Fibroblast of lung (primary cell): Measurements from ENCODE around the gene FAM110A. TPM values are rescaled to one million over a fixed set of nuclear protein-coding genes. Genes with fewer than 3 reads are reported as not detected.

Experiments
- DNase-seq, 2 donors: peaks; one replicate each; pipeline versions ENCODE4 v3.0.0 to v3.0.0-alpha.2; 2010; ENCODE audit warnings: low read depth in 2 of 2
- H2AFZ ChIP-seq: 2 replicates; pipeline ENCODE4 v1.5.1; 2012; ENCODE audit warnings: low read length, control low read depth, inconsistent platforms
- H3K27ac ChIP-seq: 2 replicates; pipeline ENCODE4 v1.5.1; 2011; ENCODE audit warnings: low read length, control low read depth; ENCODE audit not compliant: insufficient read depth
- H3K27me3 ChIP-seq: 2 replicates; pipeline ENCODE4 v1.5.1; 2011; ENCODE audit warnings: mild to moderate bottlenecking, low read length; ENCODE audit not compliant: control insufficient read depth, insufficient read depth
- H3K36me3 ChIP-seq: 2 replicates; pipeline ENCODE4 v1.5.1; 2011; ENCODE audit warnings: low read length; ENCODE audit not compliant: control insufficient read depth, insufficient read depth
- H3K4me1 ChIP-seq: 2 replicates; pipeline ENCODE4 v1.5.1; 2011; ENCODE audit warnings: low read length; ENCODE audit not compliant: control insufficient read depth, insufficient read depth; ENCODE audit errors: extremely low read depth
- H3K4me2 ChIP-seq: 2 replicates; pipeline ENCODE4 v1.5.1; 2011; ENCODE audit warnings: low read length, control low read depth; ENCODE audit not compliant: insufficient read depth; ENCODE audit errors: extremely low read depth
- H3K4me3 ChIP-seq, 4 experiments: fragments of 200-600 bp in 1 of 4; sonication (generic) in 1 of 4; replicated peaks in 1 of 4; 2 replicates each; pipeline ENCODE4 v1.5.1; 2011 to 2016; ENCODE audit warnings: low read length in 4 of 4, low read depth in 3 of 4, mild to moderate bottlenecking in 3 of 4, control low read depth in 2 of 4, inconsistent platforms in 1 of 4, mixed read lengths in 1 of 4; ENCODE audit not compliant: insufficient read depth in 1 of 4; ENCODE audit errors: control extremely low read depth in 1 of 4
- H3K79me2 ChIP-seq: 2 replicates; pipeline ENCODE4 v1.5.1; 2012; ENCODE audit warnings: mild to moderate bottlenecking, low read length, inconsistent platforms; ENCODE audit not compliant: control insufficient read depth, insufficient read depth
- H3K9ac ChIP-seq: 2 replicates; pipeline ENCODE4 v1.5.1; 2011; ENCODE audit warnings: mild to moderate bottlenecking, low read length, control low read depth; ENCODE audit not compliant: insufficient read depth
- H3K9me3 ChIP-seq: 2 replicates; pipeline ENCODE4 v1.5.1; 2012; ENCODE audit warnings: low read depth, low read length; ENCODE audit not compliant: control insufficient read depth, insufficient read depth
- H4K20me1 ChIP-seq: 2 replicates; pipeline ENCODE4 v1.5.1; 2011; ENCODE audit warnings: low read length; ENCODE audit not compliant: control insufficient read depth, insufficient read depth; ENCODE audit errors: extremely low read depth
- CTCF ChIP-seq, 2 donors: IDR thresholded peaks in 1 of 2; conservative IDR thresholded peaks in 1 of 2; 1 replicate in 1 of 2; 2 replicates in 1 of 2; pipeline ENCODE4 v1.5.1; 2011 to 2012; ENCODE audit warnings: low read length in 2 of 2, control low read depth in 1 of 2, inconsistent platforms in 1 of 2, low read depth in 1 of 2, mild to moderate bottlenecking in 1 of 2
- EZH2 ChIP-seq: IDR thresholded peaks from 2 replicates; pipeline ENCODE4 v1.5.1; 2012; ENCODE audit warnings: low read length, control low read depth, mild to moderate bottlenecking; ENCODE audit errors: missing control alignments
- polyA plus RNA-seq, 2 donors: library from polyadenylated mRNA; depleted of rRNA in 1 of 2; stranded (reverse) in 1 of 2; unstranded in 1 of 2; fragments of >200 nt; gene quantifications; 2 replicates each; pipeline ENCODE4 v1.2.1, GENCODE V29; 2011 to 2012; ENCODE audit warnings: missing spikeins in 1 of 2
- total RNA-seq: library from RNA; depleted of rRNA; stranded (reverse); fragments of >200 nt; gene quantifications from 2 replicates; pipeline ENCODE4 v1.2.1, GENCODE V29; 2014

The FAM110A gene
- total and polyA plus RNA-seq, 2 donors (not counting 1 experiment from before 2014, with no cell fraction given) = 1.5 to 1.8 TPM

GRCh38 chr20:856361-856775 lies 22.9 kb downstream of the FAM110A start:
- H3K79me2 ChIP-seq = no peaks in the 10 kb centered on the region
- DNase-seq = peak; percentile 51 to 85
- no peaks in the 10 kb centered on the region for H3K27me3 ChIP-seq
- no peak overlapping the region for H2AFZ ChIP-seq
- H3K9me3 ChIP-seq = no peaks in the 10 kb centered on the region
- no peaks in the 10 kb centered on the region for H4K20me1 ChIP-seq
- no peak overlapping the region for H3K4me2 ChIP-seq
- no peaks in the 10 kb centered on the region for H3K36me3 ChIP-seq
- H3K27ac ChIP-seq = no peak overlapping the region
- H3K4me1 ChIP-seq = peaks cover 5% of the 10 kb centered on the region
- no peak overlapping the region for H3K9ac ChIP-seq
- no peak for TF ChIP-seq CTCF (conservative IDR thresholded peaks at IDR 0.05 in 1 of 2, IDR thresholded peaks at IDR 0.05 in 1 of 2; ENCODE audit: low read depth in 1 of 2, low read length in 2 of 2)
- TF ChIP-seq EZH2 = no peak
- H3K4me3 ChIP-seq = no peak overlapping the region

- H3K36me3 ChIP-seq = no peaks in the 10 kb centered on the region
- H4K20me1 ChIP-seq = no peaks in the 10 kb centered on the region
- no peaks in the 10 kb centered on the region for H3K27me3 ChIP-seq
- H3K27ac ChIP-seq = no peak overlapping the region
- no peaks in the 10 kb centered on the region for H3K9me3 ChIP-seq
- H3K4me3 ChIP-seq = no peak overlapping the region
- TF ChIP-seq EZH2 = no peak
- no peak for TF ChIP-seq CTCF (conservative IDR thresholded peaks at IDR 0.05 in 1 of 2, IDR thresholded peaks at IDR 0.05 in 1 of 2; ENCODE audit: low read depth in 1 of 2, low read length in 2 of 2)
- H3K9ac ChIP-seq = no peak overlapping the region
- H3K79me2 ChIP-seq = no peaks in the 10 kb centered on the region
- no peak for DNase-seq
- peaks cover 5% of the 10 kb centered on the region for H3K4me1 ChIP-seq
- no peak overlapping the region for H3K4me2 ChIP-seq
- H2AFZ ChIP-seq = no peak overlapping the region
These were observed 24.5 kb downstream of the FAM110A start for GRCh38 chr20:858011-858410.

GRCh38 chr20:859751-860231 lies 26.3 kb downstream of the FAM110A start:
- TF ChIP-seq CTCF (conservative IDR thresholded peaks at IDR 0.05 in 1 of 2, IDR thresholded peaks at IDR 0.05 in 1 of 2; ENCODE audit: low read depth in 1 of 2, low read length in 2 of 2) (no peak), EZH2 (no peak)
- H3K27ac ChIP-seq = no peak overlapping the region
- H3K4me2 ChIP-seq = no peak overlapping the region
- H3K36me3 ChIP-seq = no peaks in the 10 kb centered on the region
- H2AFZ ChIP-seq = no peak overlapping the region
- no peak overlapping the region for H3K4me3 ChIP-seq
- no peak overlapping the region for H3K9ac ChIP-seq
- no peaks in the 10 kb centered on the region for H4K20me1 ChIP-seq
- no peaks in the 10 kb centered on the region for H3K79me2 ChIP-seq
- DNase-seq = no peak
- no peaks in the 10 kb centered on the region for H3K9me3 ChIP-seq
- peaks cover 5% of the 10 kb centered on the region for H3K4me1 ChIP-seq
- no peaks in the 10 kb centered on the region for H3K27me3 ChIP-seq
